M059J (cell line): ENCODE data around the gene PCDHA6. TPM values are rescaled to one million over a fixed set of nuclear protein-coding genes. Genes with fewer than 3 reads are reported as not detected.
A peak's percentile ranks its signal among the peaks of the same experiment; 100 is the strongest.
"Not testable (repeated sequence)": the region's sequence is repeated elsewhere in the genome, so short reads cannot be mapped to it uniquely, and the experiment has no call there.

Experiments used
- DNase-seq: peaks from one replicate; pipeline ENCODE4 v3.0.0-alpha.2; 2012; ENCODE audit warnings: low read depth
- total RNA-seq: library from RNA; depleted of rRNA; stranded (reverse); fragments of >200 nt; shearing (Covaris generic); gene quantifications from 2 replicates; pipeline ENCODE4 v1.2.3, GENCODE V29; 2014

PCDHA6 gene
- total RNA-seq, 1 experiment from 2014 or later = not detected

DNA sequence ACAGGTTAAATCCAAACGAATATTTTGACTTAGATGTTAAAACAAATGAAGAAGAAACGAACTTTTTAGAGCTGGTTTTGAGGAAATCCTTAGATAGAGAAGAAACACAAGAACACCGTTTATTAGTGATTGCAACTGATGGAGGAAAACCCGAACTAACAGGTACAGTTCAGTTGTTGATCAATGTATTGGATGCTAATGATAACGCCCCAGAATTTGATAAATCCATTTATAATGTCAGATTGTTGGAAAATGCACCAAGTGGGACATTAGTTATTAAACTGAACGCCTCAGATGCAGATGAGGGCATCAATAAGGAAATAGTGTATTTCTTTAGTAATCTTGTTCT lies 5.5 kb upstream of the PCDHA6 start:
- no peak for DNase-seq

- DNase-seq = not testable (repeated sequence)
These were observed 4.8 kb upstream of the PCDHA6 start for GRCh38 chr5:140822969-140823368.

- DNase-seq = no peak
These were observed 4.3 kb upstream of the PCDHA6 start for GRCh38 chr5:140823475-140823874.

DNA sequence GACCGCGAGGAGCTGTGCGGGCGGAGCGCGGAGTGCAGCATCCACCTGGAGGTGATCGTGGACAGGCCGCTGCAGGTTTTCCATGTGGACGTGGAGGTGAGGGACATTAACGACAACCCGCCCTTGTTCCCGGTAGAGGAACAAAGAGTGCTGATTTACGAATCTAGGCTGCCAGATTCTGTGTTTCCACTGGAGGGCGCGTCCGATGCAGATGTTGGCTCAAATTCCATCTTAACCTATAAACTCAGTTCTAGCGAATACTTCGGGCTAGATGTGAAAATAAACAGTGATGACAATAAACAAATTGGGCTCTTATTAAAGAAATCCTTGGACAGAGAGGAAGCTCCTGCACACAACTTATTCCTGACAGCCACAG lies 590 bp downstream of the PCDHA6 start:
- DNase-seq = no peak

DNA sequence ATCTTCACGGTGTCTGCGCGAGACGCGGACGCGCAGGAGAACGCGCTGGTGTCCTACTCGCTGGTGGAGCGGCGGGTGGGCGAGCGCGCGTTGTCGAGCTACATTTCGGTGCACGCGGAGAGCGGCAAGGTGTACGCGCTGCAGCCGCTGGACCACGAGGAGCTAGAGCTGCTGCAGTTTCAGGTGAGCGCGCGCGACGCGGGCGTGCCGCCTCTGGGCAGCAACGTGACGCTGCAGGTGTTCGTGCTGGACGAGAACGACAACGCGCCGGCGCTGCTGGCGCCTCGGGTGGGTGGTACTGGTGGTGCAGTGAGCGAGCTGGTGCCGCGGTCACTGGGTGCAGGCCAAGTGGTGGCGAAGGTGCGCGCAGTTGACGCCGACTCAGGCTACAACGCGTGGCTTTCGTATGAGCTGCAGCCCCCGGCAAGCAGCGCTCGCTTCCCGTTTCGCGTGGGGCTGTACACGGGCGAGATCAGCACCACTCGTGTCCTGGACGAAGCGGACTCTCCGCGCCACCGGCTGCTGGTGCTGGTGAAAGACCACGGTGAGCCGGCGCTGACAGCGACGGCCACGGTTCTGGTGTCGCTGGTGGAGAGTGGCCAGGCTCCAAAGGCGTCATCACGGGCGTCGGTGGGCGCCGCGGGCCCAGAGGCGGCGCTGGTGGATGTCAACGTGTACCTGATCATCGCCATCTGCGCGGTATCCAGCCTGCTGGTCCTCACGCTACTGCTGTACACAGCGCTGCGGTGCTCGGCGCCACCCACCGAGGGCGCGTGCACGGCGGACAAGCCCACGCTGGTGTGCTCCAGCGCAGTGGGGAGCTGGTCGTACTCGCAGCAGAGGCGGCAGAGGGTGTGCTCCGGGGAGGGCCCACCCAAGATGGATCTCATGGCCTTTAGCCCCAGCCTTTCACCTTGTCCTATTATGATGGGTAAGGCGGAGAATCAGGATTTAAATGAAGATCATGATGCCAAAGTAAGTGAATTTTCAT lies 2.0 kb downstream of the PCDHA6 start:
- DNase-seq = not testable (repeated sequence)

DNA sequence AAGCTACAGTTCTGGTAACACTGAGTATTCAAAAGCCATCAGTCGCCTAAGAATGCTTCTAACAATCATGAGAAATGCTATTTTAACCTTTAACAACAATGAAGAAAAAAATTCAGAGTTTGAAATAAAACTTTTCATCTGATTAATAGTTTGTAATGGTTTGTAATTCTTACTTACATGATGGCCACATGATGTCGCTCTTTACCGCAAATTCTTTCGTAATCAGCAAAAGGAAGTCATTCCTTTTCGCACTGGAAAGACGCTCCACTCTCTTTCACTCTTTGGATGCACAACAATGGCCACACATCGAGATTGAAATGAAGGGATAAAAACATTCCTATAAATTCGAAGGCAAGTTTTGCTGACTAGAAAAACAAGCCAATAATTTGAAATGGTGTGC lies 6.2 kb downstream of the PCDHA6 start, which contains the start of gene PCDHA7:
Gene PCDHA7, plus strand, starts transcription at position 277 of the 400 bp plus-strand sequence. Its CDS starts 115 bp downstream, at position 392.
- DNase-seq = peak; percentile 8

DNA sequence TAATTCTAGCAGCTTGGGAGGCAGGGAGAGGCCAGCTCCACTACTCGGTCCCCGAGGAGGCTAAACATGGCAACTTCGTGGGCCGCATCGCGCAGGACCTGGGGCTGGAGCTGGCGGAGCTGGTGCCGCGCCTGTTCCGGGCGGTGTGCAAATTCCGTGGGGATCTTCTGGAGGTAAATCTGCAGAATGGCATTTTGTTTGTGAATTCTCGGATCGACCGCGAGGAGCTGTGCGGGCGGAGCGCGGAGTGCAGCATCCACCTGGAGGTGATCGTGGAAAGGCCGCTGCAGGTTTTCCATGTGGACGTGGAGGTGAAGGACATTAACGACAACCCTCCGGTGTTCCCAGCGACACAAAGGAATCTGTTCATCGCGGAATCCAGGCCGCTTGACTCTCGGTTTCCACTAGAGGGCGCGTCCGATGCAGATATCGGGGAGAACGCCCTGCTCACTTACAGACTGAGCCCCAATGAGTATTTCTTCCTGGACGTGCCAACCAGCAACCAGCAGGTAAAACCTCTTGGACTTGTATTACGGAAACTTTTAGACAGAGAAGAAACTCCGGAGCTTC lies 6.8 kb downstream of the PCDHA6 start:
- not testable (repeated sequence) for DNase-seq

DNA sequence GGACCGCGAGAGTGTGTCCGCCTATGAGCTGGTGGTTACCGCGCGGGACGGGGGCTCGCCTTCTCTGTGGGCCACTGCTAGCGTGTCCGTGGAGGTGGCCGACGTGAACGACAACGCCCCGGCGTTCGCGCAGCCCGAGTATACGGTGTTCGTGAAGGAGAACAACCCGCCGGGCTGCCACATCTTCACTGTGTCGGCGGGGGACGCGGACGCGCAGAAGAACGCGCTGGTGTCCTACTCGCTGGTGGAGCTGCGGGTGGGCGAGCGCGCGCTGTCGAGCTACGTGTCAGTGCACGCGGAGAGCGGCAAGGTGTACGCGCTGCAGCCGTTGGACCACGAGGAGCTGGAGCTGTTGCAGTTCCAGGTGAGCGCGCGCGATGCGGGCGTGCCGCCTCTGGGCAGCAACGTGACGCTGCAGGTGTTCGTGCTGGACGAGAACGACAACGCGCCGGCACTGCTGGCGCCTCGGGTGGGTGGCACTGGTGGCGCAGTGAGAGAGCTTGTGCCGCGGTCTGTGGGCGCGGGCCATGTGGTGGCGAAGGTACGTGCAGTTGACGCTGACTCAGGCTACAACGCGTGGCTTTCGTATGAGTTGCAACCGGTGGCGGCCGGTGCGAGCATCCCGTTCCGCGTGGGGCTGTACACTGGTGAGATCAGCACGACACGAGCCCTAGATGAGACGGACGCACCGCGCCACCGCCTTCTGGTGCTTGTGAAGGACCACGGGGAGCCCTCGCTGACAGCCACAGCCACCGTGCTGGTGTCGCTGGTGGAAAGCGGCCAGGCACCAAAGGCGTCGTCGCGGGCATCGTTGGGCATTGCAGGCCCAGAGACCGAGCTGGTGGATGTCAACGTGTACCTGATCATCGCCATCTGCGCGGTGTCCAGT lies 8.1 kb downstream of the PCDHA6 start:
- DNase-seq = no peak

DNA sequence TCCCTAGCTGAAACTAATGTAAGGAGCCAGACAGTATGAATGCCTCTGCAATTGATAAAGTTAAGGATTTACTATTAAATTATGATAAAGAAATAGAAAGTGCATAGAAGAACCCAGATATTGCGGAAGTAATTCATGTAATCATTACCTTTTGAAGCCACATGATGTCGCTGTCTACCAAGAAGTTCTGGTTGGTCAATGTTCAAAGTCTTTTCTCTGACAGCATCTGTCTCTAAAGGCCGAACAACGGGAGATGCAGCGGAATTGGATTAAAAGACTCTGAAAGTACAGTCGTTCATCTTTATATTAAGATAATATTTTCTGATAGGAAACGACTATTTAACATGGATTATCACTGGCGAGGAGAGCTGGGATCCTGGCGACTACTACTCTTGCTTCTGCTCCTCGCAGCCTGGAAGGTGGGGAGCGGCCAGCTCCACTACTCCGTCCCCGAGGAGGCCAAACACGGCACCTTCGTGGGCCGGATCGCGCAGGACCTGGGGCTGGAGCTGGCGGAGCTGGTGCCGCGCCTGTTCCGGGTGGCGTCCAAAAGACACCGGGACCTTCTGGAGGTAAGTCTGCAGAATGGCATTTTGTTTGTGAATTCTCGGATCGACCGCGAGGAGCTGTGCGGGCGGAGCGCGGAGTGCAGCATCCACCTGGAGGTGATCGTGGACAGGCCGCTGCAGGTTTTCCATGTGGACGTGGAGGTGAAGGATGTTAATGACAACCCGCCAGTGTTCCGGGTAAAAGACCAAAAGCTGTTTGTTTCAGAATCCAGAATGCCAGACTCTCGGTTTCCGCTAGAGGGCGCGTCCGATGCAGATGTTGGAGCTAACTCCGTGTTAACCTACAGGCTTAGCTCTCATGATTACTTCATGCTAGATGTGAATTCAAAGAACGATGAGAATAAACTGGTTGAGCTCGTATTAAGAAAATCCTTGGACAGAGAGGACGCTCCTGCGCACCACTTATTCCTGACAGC lies 13.5 kb downstream of the PCDHA6 start, which contains the start of gene PCDHA8:
Gene PCDHA8, plus strand, starts transcription at position 210 of the 985 bp plus-strand sequence. Its CDS starts 135 bp downstream, at position 345.
- DNase-seq = no peak

GRCh38 chr5:140842798-140843733 lies 15.3 kb downstream of the PCDHA6 start:
- DNase-seq = no peak

- DNase-seq = not testable (repeated sequence)
These were observed 20.7 kb downstream of the PCDHA6 start, which contains the start of gene PCDHA9 for GRCh38 chr5:140848139-140849102. Gene PCDHA9 (plus strand): TSS chr5:140848382. CDS start chr5:140848496, 114 bp downstream.

GRCh38 chr5:140849831-140850634 lies 22.3 kb downstream of the PCDHA6 start:
- DNase-seq = not testable (repeated sequence)

DNA sequence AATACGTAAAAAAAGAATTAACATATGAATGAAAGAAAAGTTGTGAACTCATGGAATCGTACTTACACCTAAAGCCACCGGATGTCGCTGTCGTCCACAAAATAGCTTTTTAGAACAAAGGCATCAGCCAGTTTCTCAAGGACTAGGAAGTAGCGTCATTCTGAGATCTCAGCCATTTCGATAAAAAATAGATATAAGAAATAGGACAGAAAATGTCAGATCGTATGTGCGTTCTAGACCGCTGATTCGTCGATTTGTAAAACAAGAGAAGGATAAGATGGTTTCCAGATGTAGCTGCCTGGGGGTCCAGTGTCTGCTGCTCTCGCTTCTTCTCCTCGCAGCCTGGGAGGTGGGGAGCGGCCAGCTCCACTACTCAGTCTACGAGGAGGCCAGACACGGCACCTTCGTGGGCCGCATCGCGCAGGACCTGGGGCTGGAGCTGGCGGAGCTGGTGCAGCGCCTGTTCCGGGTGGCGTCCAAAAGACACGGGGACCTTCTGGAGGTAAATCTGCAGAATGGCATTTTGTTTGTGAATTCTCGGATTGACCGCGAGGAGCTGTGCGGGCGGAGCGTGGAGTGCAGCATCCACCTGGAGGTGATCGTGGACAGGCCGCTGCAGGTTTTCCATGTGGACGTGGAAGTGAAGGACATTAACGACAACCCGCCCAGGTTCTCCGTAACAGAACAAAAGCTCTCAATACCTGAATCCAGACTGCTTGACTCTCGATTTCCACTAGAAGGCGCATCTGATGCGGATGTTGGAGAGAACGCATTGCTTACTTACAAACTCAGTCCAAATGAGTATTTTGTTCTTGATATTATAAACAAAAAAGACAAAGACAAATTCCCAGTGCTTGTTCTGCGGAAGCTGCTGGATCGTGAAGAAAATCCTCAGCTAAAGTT lies 28.3 kb downstream of the PCDHA6 start, which contains the start of gene PCDHA10:
Gene PCDHA10, plus strand, starts transcription at position 126 of the 903 bp plus-strand sequence. Its CDS starts 152 bp downstream, at position 278.
- no peak for DNase-seq

- no peak for DNase-seq
These were observed 29.6 kb downstream of the PCDHA6 start for GRCh38 chr5:140857177-140857986.

DNA sequence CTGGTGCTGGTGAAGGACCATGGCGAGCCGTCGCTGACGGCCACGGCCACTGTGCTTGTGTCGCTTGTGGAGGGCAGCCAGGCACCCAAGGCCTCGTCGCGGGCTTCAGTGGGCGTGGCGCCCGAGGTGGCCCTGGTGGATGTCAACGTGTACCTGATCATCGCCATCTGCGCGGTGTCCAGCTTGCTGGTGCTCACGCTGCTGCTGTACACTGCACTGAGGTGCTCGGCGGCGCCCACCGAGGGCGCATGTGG lies 30.2 kb downstream of the PCDHA6 start:
- DNase-seq = no peak
